Activated B cell treated with CpG ODN at 0.5 μM for 24 hours (primary cell): ENCODE data around the gene LPIN1. TPM values are rescaled to one million over a fixed set of nuclear protein-coding genes. Genes with fewer than 3 reads are reported as not detected.

Experiments
- ATAC-seq: fragments of 200-7000 bp; cut with Tn5 transposase; one replicate; pipeline ENCODE4 v1.10.0; 2021; ENCODE audit warnings: low read depth, mild to moderate bottlenecking, moderate library complexity
- CTCF ChIA-PET: fragments of 350-600 bp; sonication (Branson Sonifier 250); formaldehyde crosslinking; loops from one replicate; lab custom pipeline; 2021; ENCODE audit warnings: antibody characterized with exemption; lab: Charles Lee
- POLR2A ChIA-PET: fragments of 350-600 bp; sonication (Branson Sonifier 250); formaldehyde crosslinking; loops from one replicate; lab custom pipeline; 2021; ENCODE audit warnings: antibody characterized with exemption; lab: Charles Lee
- DNase-seq: peaks from one replicate; pipeline ENCODE4 v3.0.0; 2022
- H3K27ac Mint-ChIP-seq: one replicate; pipeline ENCODE4 v1.8.0; 2020; ENCODE audit warnings: mixed read lengths
- H3K27me3 Mint-ChIP-seq: one replicate; pipeline ENCODE4 v1.8.0; 2021; ENCODE audit warnings: mixed read lengths
- H3K36me3 Mint-ChIP-seq: one replicate; pipeline ENCODE4 v1.8.0; 2021; ENCODE audit warnings: low read depth, mixed read lengths
- H3K4me1 Mint-ChIP-seq: one replicate; pipeline ENCODE4 v1.8.0; 2021; ENCODE audit warnings: mixed read lengths
- H3K4me3 Mint-ChIP-seq: one replicate; pipeline ENCODE4 v1.8.0; 2020; ENCODE audit warnings: mild to moderate bottlenecking, mixed read lengths
- H3K9me3 Mint-ChIP-seq: one replicate; pipeline ENCODE4 v1.8.0; 2020; ENCODE audit warnings: mixed read lengths
- intact Hi-C: fragments of 100-400 bp; cut with micrococcal nuclease; formaldehyde crosslinking; loops from one replicate; pipeline ENCODE4 v1.15.1; 2024
- total RNA-seq: library from RNA; stranded (reverse); gene quantifications from 2 replicates; pipeline ENCODE4 v1.2.3, GENCODE V29; 2022
- TF ChIP-seq, protein P1 (sequence below): fragments of 200-600 bp; IDR thresholded peaks from one replicate; pipeline ENCODE4 v1.8.0; 2022; ENCODE audit warnings: antibody characterized with exemption, mild to moderate bottlenecking

Gene LPIN1
- total RNA-seq, 1 donor from 2014 or later = 74.3 TPM

DNA sequence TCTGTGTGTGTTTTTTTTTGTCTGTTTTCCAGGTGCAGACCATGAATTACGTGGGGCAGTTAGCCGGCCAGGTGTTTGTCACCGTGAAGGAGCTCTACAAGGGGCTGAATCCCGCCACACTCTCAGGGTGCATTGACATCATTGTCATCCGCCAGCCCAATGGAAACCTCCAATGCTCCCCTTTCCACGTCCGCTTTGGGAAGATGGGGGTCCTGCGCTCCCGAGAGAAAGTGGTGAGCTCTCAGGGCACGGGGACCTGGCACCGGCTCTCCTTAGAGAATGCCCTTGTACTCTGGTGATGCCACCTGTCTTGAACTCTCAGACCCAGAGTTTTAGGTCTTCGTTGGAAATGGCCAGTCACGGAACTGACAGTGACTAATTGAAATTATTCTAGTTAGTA is 19.1 kb downstream of the LPIN1 start:
- intact Hi-C loops = no loop called here
- POLR2A ChIA-PET = no interaction called here
- Mint-ChIP-seq H3K36me3 (peaks cover 73% of the 10 kb centered on the region), H3K27ac (no peak overlapping the region), H3K4me3 (no peak overlapping the region), H3K4me1 (peaks cover 11% of the 10 kb centered on the region), H3K27me3 (no peaks in the 10 kb centered on the region), H3K9me3 (no peaks in the 10 kb centered on the region)
- TF ChIP-seq, protein P1, sequence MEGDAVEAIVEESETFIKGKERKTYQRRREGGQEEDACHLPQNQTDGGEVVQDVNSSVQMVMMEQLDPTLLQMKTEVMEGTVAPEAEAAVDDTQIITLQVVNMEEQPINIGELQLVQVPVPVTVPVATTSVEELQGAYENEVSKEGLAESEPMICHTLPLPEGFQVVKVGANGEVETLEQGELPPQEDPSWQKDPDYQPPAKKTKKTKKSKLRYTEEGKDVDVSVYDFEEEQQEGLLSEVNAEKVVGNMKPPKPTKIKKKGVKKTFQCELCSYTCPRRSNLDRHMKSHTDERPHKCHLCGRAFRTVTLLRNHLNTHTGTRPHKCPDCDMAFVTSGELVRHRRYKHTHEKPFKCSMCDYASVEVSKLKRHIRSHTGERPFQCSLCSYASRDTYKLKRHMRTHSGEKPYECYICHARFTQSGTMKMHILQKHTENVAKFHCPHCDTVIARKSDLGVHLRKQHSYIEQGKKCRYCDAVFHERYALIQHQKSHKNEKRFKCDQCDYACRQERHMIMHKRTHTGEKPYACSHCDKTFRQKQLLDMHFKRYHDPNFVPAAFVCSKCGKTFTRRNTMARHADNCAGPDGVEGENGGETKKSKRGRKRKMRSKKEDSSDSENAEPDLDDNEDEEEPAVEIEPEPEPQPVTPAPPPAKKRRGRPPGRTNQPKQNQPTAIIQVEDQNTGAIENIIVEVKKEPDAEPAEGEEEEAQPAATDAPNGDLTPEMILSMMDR = no peak
- no peak for ATAC-seq
- DNase-seq = no peak
- CTCF ChIA-PET = interaction anchor here (2.0 kb wide), 1 partner anchor 15 kb away, joined by 8 read pairs; no protein-coding TSS in a partner anchor

DNA sequence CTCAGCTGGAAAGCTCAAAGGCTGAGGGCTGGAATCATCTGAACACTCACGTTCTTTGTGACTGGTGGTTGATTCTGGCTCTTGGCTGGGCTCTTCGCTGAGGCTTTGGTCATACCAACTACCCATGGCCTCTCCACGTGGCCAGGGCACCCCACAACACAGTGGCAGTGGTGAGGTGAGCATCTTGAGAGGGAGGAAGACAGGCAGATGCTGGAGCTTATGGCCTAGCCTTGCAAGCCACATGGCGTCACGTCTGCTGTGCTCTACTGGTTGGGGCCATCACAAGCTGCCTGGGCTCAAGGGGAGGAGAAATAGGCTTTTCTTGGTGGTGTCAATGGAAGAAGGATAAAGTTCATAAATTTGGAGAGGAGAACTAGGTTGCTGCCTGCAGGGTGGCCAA is 19.6 kb downstream of the LPIN1 start:
- intact Hi-C loops = no loop called here
- peaks cover 78% of the 10 kb centered on the region for H3K36me3 Mint-ChIP-seq
- no peaks in the 10 kb centered on the region for H3K27me3 Mint-ChIP-seq
- TF ChIP-seq, protein P1 = no peak
- H3K9me3 Mint-ChIP-seq = no peaks in the 10 kb centered on the region
- POLR2A ChIA-PET = no interaction called here
- H3K4me3 Mint-ChIP-seq = no peak overlapping the region
- peaks cover 7% of the 10 kb centered on the region for H3K4me1 Mint-ChIP-seq
- ATAC-seq = no peak
- no peak overlapping the region for H3K27ac Mint-ChIP-seq
- CTCF ChIA-PET = interaction anchor here (2.0 kb wide), 1 partner anchor 14 kb away, joined by 8 read pairs; no protein-coding TSS in a partner anchor
- DNase-seq = no peak

DNA sequence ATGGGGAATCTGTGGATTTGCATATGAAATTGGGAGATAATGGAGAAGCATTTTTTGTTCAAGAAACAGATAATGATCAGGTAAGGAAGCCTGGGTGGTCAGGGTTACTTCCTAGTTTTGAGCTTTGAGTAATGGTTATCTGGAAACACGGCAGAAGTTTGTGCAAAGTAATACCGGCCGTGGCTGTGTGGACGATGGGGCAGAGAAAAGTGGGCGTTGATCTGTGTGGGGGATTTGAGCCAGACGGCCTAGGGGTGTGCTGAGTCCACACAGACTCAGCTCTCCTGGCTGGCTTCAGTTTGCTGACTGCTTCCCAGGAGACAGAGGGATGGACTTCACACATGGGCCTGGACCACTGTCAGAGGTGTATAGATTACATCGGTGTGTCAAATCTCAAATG is 21.3 kb downstream of the LPIN1 start:
- TF ChIP-seq, protein P1 = no peak
- CTCF ChIA-PET = no interaction called here
- H3K4me1 Mint-ChIP-seq = no peaks in the 10 kb centered on the region
- no peaks in the 10 kb centered on the region for H3K9me3 Mint-ChIP-seq
- POLR2A ChIA-PET = interaction anchor here (0.5 to 1.7 kb wide), 2 partner anchors 14 to 319 kb away, joined by 4 to 8 read pairs; no protein-coding TSS in a partner anchor
- peaks cover 83% of the 10 kb centered on the region for H3K36me3 Mint-ChIP-seq
- no peak for ATAC-seq
- intact Hi-C loops = no loop called here
- H3K4me3 Mint-ChIP-seq = no peak overlapping the region
- no peak overlapping the region for H3K27ac Mint-ChIP-seq
- no peaks in the 10 kb centered on the region for H3K27me3 Mint-ChIP-seq
- no peak for DNase-seq

DNA sequence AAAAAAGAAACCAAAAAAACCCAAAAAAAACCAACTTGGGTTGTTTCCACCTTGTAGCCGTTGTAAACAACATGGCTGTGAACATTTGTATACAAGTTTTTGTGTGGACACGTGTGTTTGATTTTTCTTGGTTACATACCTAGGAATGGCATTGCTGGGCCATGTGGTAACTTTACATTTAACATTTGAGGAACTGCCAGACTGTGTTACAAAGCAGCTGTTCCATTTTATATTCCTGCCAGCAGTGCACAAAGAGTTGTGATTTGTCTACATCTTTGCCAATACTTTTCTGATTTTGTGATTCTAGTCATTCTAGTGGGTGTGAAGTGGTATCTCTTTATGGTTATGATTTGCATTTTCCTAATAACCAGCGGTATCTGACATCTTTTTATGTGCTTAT is 22.5 kb downstream of the LPIN1 start:
- H3K9me3 Mint-ChIP-seq = no peaks in the 10 kb centered on the region
- ChIA-PET POLR2A (no interaction called here), CTCF (no interaction called here)
- H3K4me1 Mint-ChIP-seq = no peaks in the 10 kb centered on the region
- no peak overlapping the region for H3K4me3 Mint-ChIP-seq
- intact Hi-C loops = no loop called here
- TF ChIP-seq, protein P1 = no peak
- ATAC-seq (no peak), DNase-seq (no peak)
- no peaks in the 10 kb centered on the region for H3K27me3 Mint-ChIP-seq
- peaks cover 86% of the 10 kb centered on the region for H3K36me3 Mint-ChIP-seq
- no peak overlapping the region for H3K27ac Mint-ChIP-seq

DNA sequence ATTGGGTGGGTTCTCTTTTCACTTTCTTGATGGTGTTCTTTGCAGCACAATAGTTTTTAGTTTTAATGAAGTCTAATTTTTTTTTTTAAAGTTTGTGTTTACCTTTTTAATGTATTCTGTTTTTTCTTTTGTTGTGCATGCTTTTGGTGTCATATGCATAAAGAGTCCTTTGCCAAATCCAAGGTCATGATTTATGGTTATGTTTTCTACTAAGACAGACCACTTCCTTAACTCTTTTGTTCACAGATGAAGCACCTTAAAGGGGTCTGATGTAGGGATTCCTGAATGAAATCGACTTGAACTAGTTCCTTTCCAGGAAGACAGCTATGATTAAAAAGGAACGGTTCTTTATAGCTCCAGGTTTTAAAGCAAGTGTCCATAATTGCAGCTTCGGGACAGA is 23.1 kb downstream of the LPIN1 start:
- TF ChIP-seq, protein P1 = no peak
- Mint-ChIP-seq H3K36me3 (peaks cover 86% of the 10 kb centered on the region), H3K27me3 (no peaks in the 10 kb centered on the region), H3K27ac (no peak overlapping the region), H3K4me3 (no peak overlapping the region), H3K4me1 (peaks cover under 1% of the 10 kb centered on the region), H3K9me3 (no peaks in the 10 kb centered on the region)
- intact Hi-C loops = no loop called here
- no peak for DNase-seq
- ATAC-seq = no peak
- POLR2A ChIA-PET = no interaction called here
- CTCF ChIA-PET = interaction anchor here (0.7 kb wide), 1 partner anchor 10 kb away, joined by 3 read pairs; no protein-coding TSS in a partner anchor
